PFSK-1 (cell line): ENCODE data around the gene PROSER2.

Experiments
- FOXP2 ChIP-seq: optimal IDR thresholded peaks from 2 replicates; pipeline ENCODE3; 2011; ENCODE audit warnings: borderline replicate concordance, control low read depth, inconsistent platforms; ENCODE audit not compliant: insufficient read depth; ENCODE audit errors: extremely low read length, extremely low read depth
- POLR2AphosphoS5 ChIP-seq: IDR thresholded peaks from 2 replicates; pipeline ENCODE4 v1.6.1; 2012; ENCODE audit warnings: low read depth, mild to moderate bottlenecking, control low read depth, low read length, moderate library complexity
- SIN3A ChIP-seq: IDR thresholded peaks from 2 replicates; pipeline ENCODE4 v1.6.1; 2012; ENCODE audit warnings: mild to moderate bottlenecking, low read length, moderate library complexity, borderline replicate concordance; ENCODE audit not compliant: insufficient read depth
- TAF1 ChIP-seq: IDR thresholded peaks from 2 replicates; pipeline ENCODE4 v1.6.1; 2012; ENCODE audit warnings: low read length, control low read depth, borderline replicate concordance; ENCODE audit not compliant: insufficient read depth
- TF ChIP-seq, protein P1 (sequence below), 2 experiments: IDR thresholded peaks; 2 replicates each; pipeline versions ENCODE4 v1.6.1 to v1.8.0; 2011 to 2012; ENCODE audit warnings: low read depth in 2 of 2, low read length in 2 of 2, control low read depth in 1 of 2, inconsistent platforms in 1 of 2, mild to moderate bottlenecking in 1 of 2, moderate library complexity in 1 of 2; ENCODE audit not compliant: insufficient read depth in 1 of 2

DNA sequence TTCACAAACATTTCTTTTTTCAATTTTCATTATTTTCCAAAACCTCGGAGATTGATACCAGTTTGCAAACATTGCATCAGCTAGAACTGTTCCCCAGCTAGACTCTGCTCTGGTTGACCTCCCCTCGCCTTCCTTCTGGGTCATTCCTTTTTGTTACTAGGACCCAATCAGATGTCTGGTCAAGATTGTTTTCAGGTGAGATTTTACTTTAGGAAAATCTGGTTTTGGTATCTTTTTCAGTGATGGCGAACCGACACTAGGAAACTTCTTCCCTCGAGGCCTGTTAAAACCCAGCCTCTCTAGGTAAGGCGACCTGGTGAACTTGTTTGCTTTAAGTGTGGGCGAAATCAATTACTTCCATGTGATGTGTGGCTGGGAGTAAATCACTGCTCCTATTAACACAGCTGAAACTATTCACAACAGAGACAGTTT lies 8.4 kb downstream of the PROSER2 start:
- TF ChIP-seq TAF1, result no peak
- no peak for TF ChIP-seq POLR2AphosphoS5
- TF ChIP-seq SIN3A, result no peak
- TF ChIP-seq, protein P1, sequence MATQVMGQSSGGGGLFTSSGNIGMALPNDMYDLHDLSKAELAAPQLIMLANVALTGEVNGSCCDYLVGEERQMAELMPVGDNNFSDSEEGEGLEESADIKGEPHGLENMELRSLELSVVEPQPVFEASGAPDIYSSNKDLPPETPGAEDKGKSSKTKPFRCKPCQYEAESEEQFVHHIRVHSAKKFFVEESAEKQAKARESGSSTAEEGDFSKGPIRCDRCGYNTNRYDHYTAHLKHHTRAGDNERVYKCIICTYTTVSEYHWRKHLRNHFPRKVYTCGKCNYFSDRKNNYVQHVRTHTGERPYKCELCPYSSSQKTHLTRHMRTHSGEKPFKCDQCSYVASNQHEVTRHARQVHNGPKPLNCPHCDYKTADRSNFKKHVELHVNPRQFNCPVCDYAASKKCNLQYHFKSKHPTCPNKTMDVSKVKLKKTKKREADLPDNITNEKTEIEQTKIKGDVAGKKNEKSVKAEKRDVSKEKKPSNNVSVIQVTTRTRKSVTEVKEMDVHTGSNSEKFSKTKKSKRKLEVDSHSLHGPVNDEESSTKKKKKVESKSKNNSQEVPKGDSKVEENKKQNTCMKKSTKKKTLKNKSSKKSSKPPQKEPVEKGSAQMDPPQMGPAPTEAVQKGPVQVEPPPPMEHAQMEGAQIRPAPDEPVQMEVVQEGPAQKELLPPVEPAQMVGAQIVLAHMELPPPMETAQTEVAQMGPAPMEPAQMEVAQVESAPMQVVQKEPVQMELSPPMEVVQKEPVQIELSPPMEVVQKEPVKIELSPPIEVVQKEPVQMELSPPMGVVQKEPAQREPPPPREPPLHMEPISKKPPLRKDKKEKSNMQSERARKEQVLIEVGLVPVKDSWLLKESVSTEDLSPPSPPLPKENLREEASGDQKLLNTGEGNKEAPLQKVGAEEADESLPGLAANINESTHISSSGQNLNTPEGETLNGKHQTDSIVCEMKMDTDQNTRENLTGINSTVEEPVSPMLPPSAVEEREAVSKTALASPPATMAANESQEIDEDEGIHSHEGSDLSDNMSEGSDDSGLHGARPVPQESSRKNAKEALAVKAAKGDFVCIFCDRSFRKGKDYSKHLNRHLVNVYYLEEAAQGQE (IDR thresholded peaks at IDR 0.05; ENCODE audit: insufficient read depth in 1 of 2, low read depth in 2 of 2, low read length in 2 of 2), result no peak
- TF ChIP-seq FOXP2, result no peak
